ENCODE measurements around the gene RGL2.

DNA sequence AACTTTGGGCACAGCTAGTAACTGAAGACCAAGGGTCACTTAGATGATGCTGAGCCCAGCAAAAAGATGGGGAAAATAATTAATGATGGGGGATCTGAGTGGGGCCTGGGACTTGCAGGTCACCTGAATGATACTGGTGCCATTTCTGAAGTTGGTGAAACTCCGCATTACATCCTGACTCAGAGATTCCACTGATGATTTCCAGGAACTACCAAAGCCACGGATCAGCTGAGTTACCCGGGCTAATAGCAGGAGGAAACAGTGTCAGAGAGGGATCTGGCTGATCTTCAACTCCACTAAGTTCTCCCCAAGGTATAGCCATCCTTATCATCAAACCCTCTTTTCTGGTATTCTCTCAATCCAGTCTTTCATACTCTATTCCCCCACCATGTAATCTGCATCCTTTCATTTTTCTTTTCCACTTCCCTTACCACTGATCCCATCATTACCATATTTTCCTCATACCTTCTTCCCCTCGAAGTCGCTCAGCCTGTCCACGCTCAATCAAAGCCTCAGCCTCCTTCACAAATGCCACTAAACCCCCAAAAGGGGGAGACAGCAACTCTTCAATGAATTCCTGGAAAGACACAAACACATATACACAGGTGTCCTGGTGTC, 47.2 kb downstream of the RGL2 start:
- TF ChIP-seq, protein P1, sequence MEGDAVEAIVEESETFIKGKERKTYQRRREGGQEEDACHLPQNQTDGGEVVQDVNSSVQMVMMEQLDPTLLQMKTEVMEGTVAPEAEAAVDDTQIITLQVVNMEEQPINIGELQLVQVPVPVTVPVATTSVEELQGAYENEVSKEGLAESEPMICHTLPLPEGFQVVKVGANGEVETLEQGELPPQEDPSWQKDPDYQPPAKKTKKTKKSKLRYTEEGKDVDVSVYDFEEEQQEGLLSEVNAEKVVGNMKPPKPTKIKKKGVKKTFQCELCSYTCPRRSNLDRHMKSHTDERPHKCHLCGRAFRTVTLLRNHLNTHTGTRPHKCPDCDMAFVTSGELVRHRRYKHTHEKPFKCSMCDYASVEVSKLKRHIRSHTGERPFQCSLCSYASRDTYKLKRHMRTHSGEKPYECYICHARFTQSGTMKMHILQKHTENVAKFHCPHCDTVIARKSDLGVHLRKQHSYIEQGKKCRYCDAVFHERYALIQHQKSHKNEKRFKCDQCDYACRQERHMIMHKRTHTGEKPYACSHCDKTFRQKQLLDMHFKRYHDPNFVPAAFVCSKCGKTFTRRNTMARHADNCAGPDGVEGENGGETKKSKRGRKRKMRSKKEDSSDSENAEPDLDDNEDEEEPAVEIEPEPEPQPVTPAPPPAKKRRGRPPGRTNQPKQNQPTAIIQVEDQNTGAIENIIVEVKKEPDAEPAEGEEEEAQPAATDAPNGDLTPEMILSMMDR (conservative IDR thresholded peaks at IDR 0.05; ENCODE audit: low read length), result peak; percentile 30
- no peak for TF ChIP-seq EZH2phosphoT487 (IDR thresholded peaks at IDR 0.05; ENCODE audit: borderline replicate concordance)

Data from Loucy (cell line).